Measurements from ENCODE around the gene PTPRT. TPM values are rescaled to one million over a fixed set of nuclear protein-coding genes. Genes with fewer than 3 reads are reported as not detected.

PTPRT gene
- total and polyA plus RNA-seq, 8 donors, result 0.23 to 1.8 (median 0.95) TPM

DNA sequence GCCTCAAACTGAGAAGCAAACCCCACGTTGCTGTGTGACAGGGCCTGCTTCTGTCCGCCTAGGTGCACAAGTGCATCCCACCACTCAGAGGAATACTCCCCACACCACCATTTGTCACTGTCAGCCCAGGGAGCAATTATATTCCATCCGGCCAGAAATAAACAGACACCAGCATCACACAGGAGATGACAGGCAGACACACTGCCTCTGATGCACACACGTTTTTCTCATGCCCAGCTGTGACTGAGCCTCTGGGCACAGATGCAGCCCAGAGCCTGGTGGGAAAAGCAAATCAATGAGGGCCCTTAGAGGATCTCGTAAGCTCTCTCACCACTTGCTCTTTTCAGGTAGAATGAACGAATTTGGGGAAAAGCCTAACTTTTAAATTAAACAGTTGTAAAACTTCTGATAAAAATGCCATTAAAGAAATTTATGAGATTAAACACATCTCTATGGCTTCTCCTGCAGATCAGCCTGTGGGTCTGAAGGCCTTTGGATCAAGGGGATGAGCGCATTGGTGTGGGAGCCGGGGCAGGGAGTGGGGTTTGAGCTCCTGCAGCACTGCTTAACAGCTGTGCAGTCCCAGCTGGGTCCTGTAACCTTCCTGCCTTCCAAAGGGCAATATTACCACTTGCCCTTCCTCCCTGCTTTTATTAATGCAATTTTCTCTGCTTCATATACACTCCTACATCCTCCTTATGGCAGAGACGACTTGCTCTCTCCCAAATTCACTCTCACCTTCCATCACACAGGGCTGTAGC lies 624.3 kb downstream of the PTPRT start:
- Histone ChIP-seq H3K4me1 (no peaks in the 10 kb centered on the region), H3K4me3 (no peak overlapping the region), H3K9me3 (no peaks in the 10 kb centered on the region), H3K27me3 (no peaks in the 10 kb centered on the region), H3K27ac (no peak overlapping the region), H3K36me3 (no peaks in the 10 kb centered on the region)
- no peak for TF ChIP-seq CTCF (IDR thresholded peaks at IDR 0.05)
- FAIRE-seq, result no peak
- no peak for DNase-seq
- 72 to 78% methylated on average over 9 of the region's 9 CpGs for WGBS, 2 donors
- no peak for ATAC-seq
- intact Hi-C loops (cut with DNase I), result no loop called here

GRCh38 chr20:42559665-42560064 lies 630.0 kb downstream of the PTPRT start:
- Histone ChIP-seq H3K9me3 (no peaks in the 10 kb centered on the region), H3K27me3 (no peaks in the 10 kb centered on the region), H3K4me3 (no peak overlapping the region), H3K36me3 (no peaks in the 10 kb centered on the region), H3K4me1 (no peaks in the 10 kb centered on the region), H3K27ac (no peak overlapping the region)
- intact Hi-C loops (cut with DNase I), result no loop called here
- FAIRE-seq (no peak), ATAC-seq (no peak), DNase-seq (no peak)
- no peak for TF ChIP-seq CTCF (IDR thresholded peaks at IDR 0.05)
- 85 to 88% methylated on average over 4 of the region's 4 CpGs for WGBS, 2 donors

- H3K36me3 ChIP-seq, result no peaks in the 10 kb centered on the region
- H3K9me3 ChIP-seq, result no peaks in the 10 kb centered on the region
- no peaks in the 10 kb centered on the region for H3K4me1 ChIP-seq
- no peak for DNase-seq
- no peak overlapping the region for H3K4me3 ChIP-seq
- no peak for ATAC-seq
- H3K27me3 ChIP-seq, result no peaks in the 10 kb centered on the region
- no peak overlapping the region for H3K27ac ChIP-seq
- TF ChIP-seq CTCF (IDR thresholded peaks at IDR 0.05), result no peak
- 82 to 83% methylated on average over 2 of the region's 2 CpGs for WGBS, 2 donors
- FAIRE-seq, result no peak
- intact Hi-C loops (cut with DNase I), result no loop called here
Measured at GRCh38 chr20:42556575-42556974, 633.1 kb downstream of the PTPRT start.

GRCh38 chr20:42553374-42553773 lies 636.3 kb downstream of the PTPRT start:
- Histone ChIP-seq H3K4me1 (peaks cover 0 to 4% (median 0%) of the 10 kb centered on the region in 3 donors), H3K27ac (no peak overlapping the region), H3K9me3 (no peaks in the 10 kb centered on the region), H3K36me3 (no peaks in the 10 kb centered on the region), H3K27me3 (no peaks in the 10 kb centered on the region), H3K4me3 (no peak overlapping the region)
- no peak for DNase-seq
- intact Hi-C loops (cut with DNase I), result no loop called here
- FAIRE-seq, result no peak
- WGBS, 2 donors, result 74 to 75% methylated on average over 2 of the region's 2 CpGs
- ATAC-seq, result no peak
- no peak for TF ChIP-seq CTCF (IDR thresholded peaks at IDR 0.05)

DNA sequence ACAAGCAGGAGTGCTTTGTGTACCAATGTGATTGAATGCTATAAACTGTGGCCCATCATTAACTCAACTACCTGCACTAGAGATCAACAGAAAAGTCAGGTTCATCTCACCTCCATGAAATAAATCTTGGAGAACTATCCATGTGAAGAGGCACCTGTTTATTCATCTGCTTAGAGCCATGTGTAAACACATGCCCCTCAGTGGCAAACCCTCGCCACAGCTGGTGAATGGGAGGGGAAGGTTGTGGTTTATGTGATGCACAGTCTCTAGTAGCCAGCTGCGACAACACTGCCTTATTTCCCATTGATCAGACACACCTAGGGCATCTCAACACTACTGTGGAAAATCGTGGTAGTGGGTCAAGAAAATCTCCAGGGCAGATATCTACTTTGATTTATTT lies 640.2 kb downstream of the PTPRT start:
- no peak overlapping the region for H3K27ac ChIP-seq
- ATAC-seq, result peak in 1 of 4 donors; percentile 20
- intact Hi-C loops (cut with DNase I), result no loop called here
- FAIRE-seq, result no peak
- H3K36me3 ChIP-seq, result no peaks in the 10 kb centered on the region
- 30 to 47% methylated on average over 3 of the region's 3 CpGs for WGBS, 2 donors
- no peaks in the 10 kb centered on the region for H3K9me3 ChIP-seq
- H3K27me3 ChIP-seq, result no peaks in the 10 kb centered on the region
- TF ChIP-seq CTCF (IDR thresholded peaks at IDR 0.05), result no peak
- DNase-seq, result no peak
- H3K4me1 ChIP-seq, result peaks cover 0 to 13% (median 0%) of the 10 kb centered on the region in 3 donors
- no peak overlapping the region for H3K4me3 ChIP-seq

All from pancreas (tissue), 10 donors.